Activated T-helper 2 cell treated with anti-CD3 and anti-CD28 coated beads, Interferon-gamma antibody, Interleukin-2, Interleukin-4, amounts not matched to agents 10 μg/mL and 5 μg/mL and 100 μg/mL, durations not matched to agents 14 hours and 24 hours and 36 hours (primary cell): Measurements from ENCODE around the gene KLHDC3. TPM values are rescaled to one million over a fixed set of nuclear protein-coding genes. Genes with fewer than 3 reads are reported as not detected.
"Not testable (repeated sequence)": the region's sequence is repeated elsewhere in the genome, so short reads cannot be mapped to it uniquely, and the experiment has no call there.

Experiments used
- DNase-seq: peaks from one replicate; pipeline ENCODE4 v3.0.0; 2021; ENCODE audit warnings: low spot score
- H3K27ac Mint-ChIP-seq: one replicate; pipeline ENCODE4 v1.8.0; 2021; ENCODE audit warnings: mixed read lengths
- H3K27me3 Mint-ChIP-seq: one replicate; pipeline ENCODE4 v1.8.0; 2021; ENCODE audit warnings: low read depth, mixed read lengths
- H3K36me3 Mint-ChIP-seq: one replicate; pipeline ENCODE4 v1.8.0; 2021; ENCODE audit warnings: low read depth, mixed read lengths
- H3K4me1 Mint-ChIP-seq: one replicate; pipeline ENCODE4 v1.8.0; 2021; ENCODE audit warnings: low read depth, mixed read lengths
- H3K4me3 Mint-ChIP-seq: one replicate; pipeline ENCODE4 v1.8.0; 2021; ENCODE audit warnings: low read depth, mild to moderate bottlenecking, moderate library complexity, mixed read lengths
- H3K9me3 Mint-ChIP-seq: one replicate; pipeline ENCODE4 v1.8.0; 2021; ENCODE audit warnings: mixed read lengths
- intact Hi-C: fragments of 100-400 bp; cut with micrococcal nuclease; formaldehyde crosslinking; loops from one replicate; pipeline ENCODE4 v1.15.1; 2023
- total RNA-seq: library from RNA; stranded (reverse); gene quantifications from 2 replicates; pipeline ENCODE4 v1.2.3, GENCODE V29; 2022

The KLHDC3 gene
- total RNA-seq, 1 donor from 2014 or later, result 71.2 TPM

DNA sequence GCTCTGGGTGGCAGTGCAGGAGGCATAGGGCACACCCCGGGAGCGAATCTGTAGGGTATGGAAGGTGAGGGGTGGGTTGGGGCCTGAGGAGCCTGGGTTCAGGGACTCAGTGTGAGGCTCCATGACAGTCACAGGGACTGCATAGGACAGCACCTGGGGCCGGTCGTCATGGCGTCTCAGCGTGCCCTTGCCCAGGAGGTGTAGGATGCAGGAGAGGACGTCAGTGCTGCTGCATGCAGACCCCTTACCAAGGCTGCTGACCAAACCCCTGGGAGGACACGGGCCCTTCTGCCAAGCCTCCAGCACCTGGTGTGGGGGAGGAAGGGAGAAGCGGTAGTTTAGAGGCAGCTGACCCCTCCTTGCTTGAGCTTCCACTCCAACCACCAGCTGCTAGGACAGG lies 23.7 kb downstream of the KLHDC3 start:
- no peaks in the 10 kb centered on the region for H3K27me3 Mint-ChIP-seq
- intact Hi-C loops, result no loop called here
- H3K4me1 Mint-ChIP-seq, result no peaks in the 10 kb centered on the region
- no peak overlapping the region for H3K4me3 Mint-ChIP-seq
- peaks cover 71% of the 10 kb centered on the region for H3K36me3 Mint-ChIP-seq
- no peak for DNase-seq
- no peaks in the 10 kb centered on the region for H3K9me3 Mint-ChIP-seq
- no peak overlapping the region for H3K27ac Mint-ChIP-seq

DNA sequence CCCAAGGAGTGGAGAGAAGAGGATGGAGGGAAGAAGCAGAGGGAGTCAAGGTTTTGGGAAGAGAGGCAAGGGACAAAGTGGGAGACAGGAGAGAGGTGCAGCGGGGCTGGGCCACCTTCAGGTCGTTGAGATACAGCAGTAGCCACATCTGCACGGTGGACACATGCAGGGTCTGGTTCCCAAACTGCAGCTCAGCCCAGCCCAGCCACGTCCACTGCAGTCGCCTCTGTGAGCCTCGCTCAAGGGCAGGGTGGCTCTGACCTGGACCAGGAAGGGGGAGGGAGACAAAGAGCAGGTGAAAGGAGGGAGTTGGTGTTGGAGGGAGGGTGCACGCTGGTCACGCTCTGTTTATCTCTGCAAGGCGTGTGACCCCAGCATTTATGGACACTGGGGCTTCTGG lies 24.7 kb downstream of the KLHDC3 start:
- no peak for DNase-seq
- intact Hi-C loops, result no loop called here
- Mint-ChIP-seq H3K36me3 (peaks cover 70% of the 10 kb centered on the region), H3K27me3 (no peaks in the 10 kb centered on the region), H3K4me1 (no peaks in the 10 kb centered on the region), H3K9me3 (no peaks in the 10 kb centered on the region), H3K27ac (no peak overlapping the region), H3K4me3 (no peak overlapping the region)

GRCh38 chr6:43040542-43041257 lies 26.7 kb downstream of the KLHDC3 start:
- no peak overlapping the region for H3K4me3 Mint-ChIP-seq
- H3K27me3 Mint-ChIP-seq, result no peaks in the 10 kb centered on the region
- no peaks in the 10 kb centered on the region for H3K9me3 Mint-ChIP-seq
- H3K27ac Mint-ChIP-seq, result no peak overlapping the region
- intact Hi-C loops, result no loop called here
- H3K36me3 Mint-ChIP-seq, result peaks cover 64% of the 10 kb centered on the region
- DNase-seq, result no peak
- no peaks in the 10 kb centered on the region for H3K4me1 Mint-ChIP-seq

- H3K27ac Mint-ChIP-seq, H3K27me3 Mint-ChIP-seq, H3K4me1 Mint-ChIP-seq, DNase-seq, intact Hi-C loops, H3K9me3 Mint-ChIP-seq, H3K4me3 Mint-ChIP-seq: not testable (repeated sequence)
- peaks cover 68% of the 10 kb centered on the region for H3K36me3 Mint-ChIP-seq
These were observed 27.4 kb downstream of the KLHDC3 start for GRCh38 chr6:43041475-43041874.

DNA sequence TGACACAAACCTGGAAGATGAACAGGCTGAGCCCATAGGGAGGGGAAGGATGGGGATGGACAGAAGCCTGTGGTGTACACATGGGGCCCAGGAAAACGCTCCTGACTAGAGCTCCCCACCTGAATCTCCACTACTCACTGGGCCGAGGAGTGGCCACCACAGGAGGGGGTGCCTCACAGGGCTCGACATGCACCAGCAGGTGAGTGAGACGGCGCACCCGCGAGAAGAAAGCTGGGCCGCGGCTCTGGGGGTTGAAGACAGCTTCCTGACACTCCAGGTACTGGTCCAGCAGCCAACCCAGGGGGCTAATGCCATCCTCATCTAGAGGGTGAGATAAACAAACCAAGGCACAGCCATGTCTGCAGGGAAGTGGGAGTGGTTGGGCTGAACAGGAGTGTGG lies 29.3 kb downstream of the KLHDC3 start:
- no peak overlapping the region for H3K4me3 Mint-ChIP-seq
- intact Hi-C loops, result no loop called here
- H3K4me1 Mint-ChIP-seq, result no peaks in the 10 kb centered on the region
- H3K9me3 Mint-ChIP-seq, result no peaks in the 10 kb centered on the region
- no peak for DNase-seq
- H3K27me3 Mint-ChIP-seq, result no peaks in the 10 kb centered on the region
- peaks cover 57% of the 10 kb centered on the region for H3K36me3 Mint-ChIP-seq
- no peak overlapping the region for H3K27ac Mint-ChIP-seq

DNA sequence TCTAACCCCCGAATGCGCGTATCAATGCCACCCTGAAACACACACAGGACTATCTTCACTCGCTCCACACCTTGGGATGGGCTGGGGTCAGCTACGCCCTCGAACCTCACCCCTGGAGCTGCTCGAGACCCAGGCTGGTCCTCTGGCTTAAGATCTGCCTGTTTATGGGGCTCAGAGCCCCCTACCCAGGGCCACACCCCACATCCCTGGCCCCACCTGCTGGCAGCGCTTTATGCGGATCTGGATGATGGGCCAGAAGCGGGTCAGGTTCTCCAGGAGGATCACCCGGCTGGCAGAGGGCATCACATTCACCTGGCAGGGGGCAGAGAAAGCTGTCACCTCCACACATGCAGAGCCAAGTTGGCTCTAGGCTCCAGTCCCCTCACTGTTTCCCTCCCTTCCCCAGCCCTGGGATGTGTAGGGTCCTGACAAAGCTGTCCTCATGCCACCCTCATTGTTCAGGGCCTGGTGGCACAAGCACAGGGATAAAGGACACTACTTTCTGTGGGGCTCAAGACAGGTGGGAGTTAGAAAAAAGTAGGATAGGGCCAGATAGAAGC lies 31.4 kb downstream of the KLHDC3 start:
- Mint-ChIP-seq H3K4me3 (no peak overlapping the region), H3K4me1 (peaks cover 2% of the 10 kb centered on the region), H3K36me3 (peaks cover 56% of the 10 kb centered on the region), H3K9me3 (no peaks in the 10 kb centered on the region), H3K27ac (no peak overlapping the region), H3K27me3 (no peaks in the 10 kb centered on the region)
- DNase-seq, result no peak
- intact Hi-C loops, result no loop called here

- Mint-ChIP-seq H3K4me3 (no peak overlapping the region), H3K27me3 (no peaks in the 10 kb centered on the region), H3K27ac (no peak overlapping the region), H3K4me1 (peaks cover 24% of the 10 kb centered on the region), H3K9me3 (no peaks in the 10 kb centered on the region), H3K36me3 (peaks cover 57% of the 10 kb centered on the region)
- intact Hi-C loops, result no loop called here
- no peak for DNase-seq
These were observed 33.9 kb downstream of the KLHDC3 start for GRCh38 chr6:43047998-43048397.

DNA sequence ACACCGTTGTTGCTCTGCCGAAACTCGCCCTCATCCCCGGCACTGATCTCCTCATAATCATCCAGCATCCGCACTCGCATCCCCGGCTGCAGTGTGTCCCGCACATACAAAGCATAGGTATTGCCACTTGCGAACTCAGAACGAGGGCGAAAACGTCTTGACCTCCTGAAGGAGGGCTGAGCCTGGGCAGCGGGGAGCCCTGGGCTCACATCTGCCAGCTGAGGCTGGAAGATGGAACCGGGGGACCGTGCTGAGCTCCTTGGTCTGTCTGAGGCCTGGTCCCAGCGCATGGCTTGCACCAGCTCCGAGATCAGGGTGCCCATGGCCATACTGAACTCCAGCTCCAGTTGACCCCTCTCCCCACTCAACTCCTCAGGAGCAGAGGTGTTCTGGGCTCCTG lies 36.9 kb downstream of the KLHDC3 start:
- H3K4me3 Mint-ChIP-seq, result no peak overlapping the region

DNA sequence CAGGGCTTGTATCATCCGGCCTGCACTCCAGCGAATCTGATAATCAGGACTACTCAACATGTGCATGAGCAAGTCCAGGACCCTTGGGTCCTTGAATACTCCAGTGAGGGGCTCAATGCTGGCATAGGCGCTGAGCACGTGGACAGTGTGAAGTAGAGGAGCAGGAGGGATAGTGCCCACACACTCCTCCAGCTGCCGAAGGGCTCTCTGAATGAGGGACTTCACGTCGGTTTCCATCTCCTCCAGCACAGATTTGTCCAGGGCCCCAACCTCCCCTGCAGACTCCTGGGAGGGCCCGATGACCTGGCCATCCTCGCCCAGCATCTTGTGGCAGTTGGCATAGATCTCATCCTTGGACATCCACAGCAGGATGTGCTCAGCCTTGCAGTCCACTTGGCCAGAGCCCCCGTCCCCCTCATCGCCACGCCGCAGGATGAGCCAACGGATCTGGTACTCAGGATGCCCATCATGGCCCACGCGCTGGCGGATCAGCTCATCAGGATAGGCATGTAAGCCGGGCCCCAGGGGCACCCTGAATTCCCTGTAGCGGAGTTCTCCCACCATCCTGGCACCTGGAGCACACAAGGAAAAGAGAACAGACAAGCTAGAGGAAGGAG lies 38.3 kb downstream of the KLHDC3 start:
- intact Hi-C loops, result loop anchor here (10.0 kb wide), 2 partner anchors 128 to 1488 kb away; partner anchors contain the start of gene CNPY3

More for the DNA sequence above, 36.9 kb downstream of the KLHDC3 start:
- intact Hi-C loops, result loop anchor here (10.0 kb wide), 2 partner anchors 126 to 1486 kb away; partner anchors contain the start of gene CNPY3
- Mint-ChIP-seq H3K36me3 (peaks cover 60% of the 10 kb centered on the region), H3K9me3 (no peaks in the 10 kb centered on the region), H3K4me1 (peaks cover 33% of the 10 kb centered on the region), H3K27ac (no peak overlapping the region), H3K27me3 (no peaks in the 10 kb centered on the region)
- DNase-seq, result no peak

GRCh38 chr6:43052842-43053544 lies 38.9 kb downstream of the KLHDC3 start:
- peak overlapping the region; percentile 98 for H3K27ac Mint-ChIP-seq
- H3K27me3 Mint-ChIP-seq, result no peaks in the 10 kb centered on the region
- H3K36me3 Mint-ChIP-seq, result peaks cover 62% of the 10 kb centered on the region
- DNase-seq, result no peak
- peak overlapping the region; percentile 100 for H3K4me3 Mint-ChIP-seq
- no peaks in the 10 kb centered on the region for H3K9me3 Mint-ChIP-seq
- intact Hi-C loops, result loop anchor here (10.0 kb wide), 2 partner anchors 128 to 1488 kb away; partner anchors contain the start of gene CNPY3
- H3K4me1 Mint-ChIP-seq, result peaks cover 35% of the 10 kb centered on the region

More for the DNA sequence above, 38.3 kb downstream of the KLHDC3 start:
- H3K9me3 Mint-ChIP-seq, result no peaks in the 10 kb centered on the region
- H3K36me3 Mint-ChIP-seq, result peaks cover 60% of the 10 kb centered on the region
- peak overlapping the region; percentile 98 for H3K27ac Mint-ChIP-seq
- DNase-seq, result no peak
- peaks cover 33% of the 10 kb centered on the region for H3K4me1 Mint-ChIP-seq
- H3K4me3 Mint-ChIP-seq, result peak overlapping the region; percentile 100
- no peaks in the 10 kb centered on the region for H3K27me3 Mint-ChIP-seq

- H3K4me3 Mint-ChIP-seq, result peak within 1 kb of the TSS; percentile 100
- DNase-seq, result peak; percentile 89
- peak within 1 kb of the TSS; percentile 98 for H3K27ac Mint-ChIP-seq
- H3K27me3 Mint-ChIP-seq, result no peaks in the 10 kb centered on the region
- H3K4me1 Mint-ChIP-seq, result peaks cover 42% of the 10 kb centered on the region
- no peaks in the 10 kb centered on the region for H3K9me3 Mint-ChIP-seq
- peaks cover 69% of the 10 kb centered on the region for H3K36me3 Mint-ChIP-seq
- intact Hi-C loops, result loop anchor here (10.0 kb wide), 2 partner anchors 129 to 1489 kb away; partner anchors contain the start of gene CNPY3
These were observed 39.6 kb downstream of the KLHDC3 start, which contains the start of gene CUL7 for GRCh38 chr6:43053545-43054205. CUL7 (minus strand) TSS chr6:43053851; CDS start chr6:43052788, 1,063 bp downstream.
